Skeletal muscle satellite cell (primary cell): ENCODE measurements around the gene CNTFR.
"Not testable (repeated sequence)": the region's sequence is repeated elsewhere in the genome, so short reads cannot be mapped to it uniquely, and the experiment has no call there.

ENCODE experiments used
- H3K27me3 ChIP-seq: 2 replicates; pipeline ENCODE4 v1.7.0; 2013; ENCODE audit warnings: low read length; ENCODE audit not compliant: control insufficient read depth, insufficient read depth
- H3K36me3 ChIP-seq: 2 replicates; pipeline ENCODE4 v1.7.0; 2013; ENCODE audit warnings: mild to moderate bottlenecking, control low read depth, low read length; ENCODE audit not compliant: insufficient read depth
- H3K4me1 ChIP-seq: 2 replicates; pipeline ENCODE4 v1.7.0; 2013; ENCODE audit warnings: low read length; ENCODE audit not compliant: control insufficient read depth, insufficient read depth
- H3K4me2 ChIP-seq: 2 replicates; pipeline ENCODE4 v1.7.0; 2013; ENCODE audit warnings: mild to moderate bottlenecking, low read length
- H3K4me3 ChIP-seq: 2 replicates; pipeline ENCODE4 v1.7.0; 2013; ENCODE audit warnings: low read length
- H3K9ac ChIP-seq: 2 replicates; pipeline ENCODE4 v1.7.0; 2013; ENCODE audit warnings: mild to moderate bottlenecking, low read depth, low read length, moderate library complexity
- H3K9me3 ChIP-seq: replicated peaks from 2 replicates; pipeline ENCODE4 v1.7.0; 2013; ENCODE audit warnings: mild to moderate bottlenecking, control low read depth, low read length

CNTFR gene

GRCh38 chr9:34546834-34547827 is 42.4 kb downstream of the CNTFR start:
- H3K27me3 ChIP-seq: peaks cover 35% of the 10 kb centered on the region
- H3K4me2 ChIP-seq: no peak overlapping the region
- no peak overlapping the region for H3K9ac ChIP-seq
- H3K4me3 ChIP-seq: no peak overlapping the region
- H3K36me3 ChIP-seq: no peaks in the 10 kb centered on the region
- H3K4me1 ChIP-seq: no peaks in the 10 kb centered on the region
- no peaks in the 10 kb centered on the region for H3K9me3 ChIP-seq

GRCh38 chr9:34546102-34546833 is 43.3 kb downstream of the CNTFR start:
- Histone ChIP-seq H3K4me1 (no peaks in the 10 kb centered on the region), H3K4me3 (no peak overlapping the region), H3K27me3 (peaks cover 39% of the 10 kb centered on the region)

GRCh38 chr9:34545497-34545896 is 44.0 kb downstream of the CNTFR start:
- Histone ChIP-seq H3K9me3 (no peaks in the 10 kb centered on the region), H3K4me2 (no peak overlapping the region), H3K9ac (no peak overlapping the region), H3K4me1 (peaks cover 5% of the 10 kb centered on the region), H3K36me3 (no peaks in the 10 kb centered on the region), H3K27me3 (peaks cover 35% of the 10 kb centered on the region), H3K4me3 (no peak overlapping the region)

More at GRCh38 chr9:34546102-34546833, 43.3 kb downstream of the CNTFR start:
- Histone ChIP-seq H3K4me2 (no peak overlapping the region), H3K9ac (no peak overlapping the region), H3K9me3 (no peaks in the 10 kb centered on the region), H3K36me3 (no peaks in the 10 kb centered on the region)

GRCh38 chr9:34544035-34544434 is 45.5 kb downstream of the CNTFR start:
- no peak overlapping the region for H3K4me2 ChIP-seq
- no peaks in the 10 kb centered on the region for H3K9me3 ChIP-seq
- H3K4me3 ChIP-seq: no peak overlapping the region
- peaks cover 39% of the 10 kb centered on the region for H3K27me3 ChIP-seq
- no peak overlapping the region for H3K9ac ChIP-seq
- H3K4me1 ChIP-seq: peaks cover 6% of the 10 kb centered on the region
- H3K36me3 ChIP-seq: no peaks in the 10 kb centered on the region

- Histone ChIP-seq H3K27me3 (peaks cover 47% of the 10 kb centered on the region), H3K4me2 (no peak overlapping the region), H3K36me3 (no peaks in the 10 kb centered on the region), H3K4me1 (peaks cover 6% of the 10 kb centered on the region), H3K9ac (no peak overlapping the region), H3K4me3 (no peak overlapping the region), H3K9me3 (no peaks in the 10 kb centered on the region)
Observed at GRCh38 chr9:34541540-34541939, 48.0 kb downstream of the CNTFR start.

DNA sequence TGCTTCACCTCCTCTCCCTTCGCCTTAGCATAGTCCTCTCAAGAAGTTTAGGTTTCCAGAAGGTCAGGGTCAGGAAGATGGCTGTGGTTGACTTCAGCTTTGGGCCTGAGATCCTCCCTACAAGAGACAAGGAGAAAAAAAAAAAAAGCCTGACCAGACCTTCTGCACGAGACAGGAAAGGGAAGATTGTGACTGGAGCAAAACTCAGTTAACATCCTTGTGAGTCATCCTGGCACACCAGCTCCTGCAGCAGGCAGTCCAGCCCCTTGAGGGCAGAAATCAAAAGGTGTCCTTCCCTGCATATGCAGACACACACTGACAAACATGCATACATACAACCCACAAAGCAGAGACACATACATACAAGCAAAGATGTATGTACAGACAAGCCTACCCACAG is 48.7 kb downstream of the CNTFR start:
- Histone ChIP-seq H3K4me3 (no peak overlapping the region), H3K9ac (no peak overlapping the region), H3K27me3 (peaks cover 47% of the 10 kb centered on the region), H3K4me2 (no peak overlapping the region), H3K4me1 (peaks cover 6% of the 10 kb centered on the region), H3K9me3 (no peaks in the 10 kb centered on the region), H3K36me3 (no peaks in the 10 kb centered on the region)

DNA sequence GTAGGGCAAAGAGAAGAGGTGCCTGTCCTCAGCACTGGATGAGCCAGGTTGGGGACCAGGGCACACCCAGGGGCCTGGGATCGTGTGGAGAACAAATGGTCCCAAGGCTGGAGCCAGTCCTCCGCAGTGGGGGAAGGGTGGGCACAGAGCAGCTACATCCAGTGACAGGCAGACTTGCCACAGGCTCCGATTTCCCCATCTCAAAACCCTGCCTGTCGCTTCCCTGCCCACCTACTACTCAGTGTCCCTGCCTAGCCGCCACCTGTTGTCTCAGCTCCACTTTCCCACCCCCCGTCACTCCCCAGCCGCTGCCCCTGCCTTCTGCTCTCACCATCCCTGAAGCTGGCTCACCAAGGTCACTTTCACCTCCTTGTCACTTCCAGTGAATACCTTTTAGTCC is 52.8 kb downstream of the CNTFR start:
- no peaks in the 10 kb centered on the region for H3K9me3 ChIP-seq
- peaks cover 53% of the 10 kb centered on the region for H3K27me3 ChIP-seq
- peaks cover 6% of the 10 kb centered on the region for H3K4me1 ChIP-seq
- H3K4me2 ChIP-seq: no peak overlapping the region
- H3K4me3 ChIP-seq: no peak overlapping the region
- no peak overlapping the region for H3K9ac ChIP-seq
- H3K36me3 ChIP-seq: no peaks in the 10 kb centered on the region

- peaks cover 38% of the 10 kb centered on the region for H3K27me3 ChIP-seq
- not testable (repeated sequence) for H3K9me3 ChIP-seq, H3K4me3 ChIP-seq, H3K9ac ChIP-seq, H3K4me1 ChIP-seq, H3K36me3 ChIP-seq, H3K4me2 ChIP-seq
Observed at GRCh38 chr9:34532041-34532440, 57.5 kb downstream of the CNTFR start.

- H3K4me1 ChIP-seq: peaks cover 5% of the 10 kb centered on the region
- H3K9me3 ChIP-seq: no peaks in the 10 kb centered on the region
- peaks cover 42% of the 10 kb centered on the region for H3K27me3 ChIP-seq
- no peak overlapping the region for H3K9ac ChIP-seq
- no peak overlapping the region for H3K4me3 ChIP-seq
- no peak overlapping the region for H3K4me2 ChIP-seq
- H3K36me3 ChIP-seq: no peaks in the 10 kb centered on the region
Observed at GRCh38 chr9:34526026-34526425, 63.5 kb downstream of the CNTFR start.

GRCh38 chr9:34524349-34524748 is 65.2 kb downstream of the CNTFR start:
- Histone ChIP-seq H3K4me2 (no peak overlapping the region), H3K9ac (no peak overlapping the region), H3K4me1 (peaks cover 5% of the 10 kb centered on the region), H3K9me3 (no peaks in the 10 kb centered on the region), H3K27me3 (peaks cover 58% of the 10 kb centered on the region), H3K4me3 (no peak overlapping the region), H3K36me3 (no peaks in the 10 kb centered on the region)

GRCh38 chr9:34522971-34523797 is 66.3 kb downstream of the CNTFR start, which contains the start of gene ENHO:
Gene ENHO, minus strand, starts transcription at chr9:34522990. Its CDS starts 1,295 bp downstream, at chr9:34521695.
- Histone ChIP-seq H3K36me3 (no peaks in the 10 kb centered on the region), H3K4me3 (peak within 1 kb of the TSS; percentile 64), H3K4me2 (peak within 1 kb of the TSS; percentile 78), H3K27me3 (peaks cover 68% of the 10 kb centered on the region), H3K9me3 (no peaks in the 10 kb centered on the region), H3K9ac (peak within 1 kb of the TSS; percentile 44), H3K4me1 (peaks cover 5% of the 10 kb centered on the region)
